GM18517 (cell line): ENCODE data around the gene ALPL.
"Not testable (repeated sequence)": the region's sequence is repeated elsewhere in the genome, so short reads cannot be mapped to it uniquely, and the experiment has no call there.

Source experiments
- ATAC-seq: cut with Tn5 transposase; IDR thresholded peaks from one replicate; pipeline ENCODE4 v1.9.1; 2021; ENCODE audit warnings: mild to moderate bottlenecking, moderate library complexity; ENCODE audit not compliant: unreplicated experiment

The ALPL gene

DNA sequence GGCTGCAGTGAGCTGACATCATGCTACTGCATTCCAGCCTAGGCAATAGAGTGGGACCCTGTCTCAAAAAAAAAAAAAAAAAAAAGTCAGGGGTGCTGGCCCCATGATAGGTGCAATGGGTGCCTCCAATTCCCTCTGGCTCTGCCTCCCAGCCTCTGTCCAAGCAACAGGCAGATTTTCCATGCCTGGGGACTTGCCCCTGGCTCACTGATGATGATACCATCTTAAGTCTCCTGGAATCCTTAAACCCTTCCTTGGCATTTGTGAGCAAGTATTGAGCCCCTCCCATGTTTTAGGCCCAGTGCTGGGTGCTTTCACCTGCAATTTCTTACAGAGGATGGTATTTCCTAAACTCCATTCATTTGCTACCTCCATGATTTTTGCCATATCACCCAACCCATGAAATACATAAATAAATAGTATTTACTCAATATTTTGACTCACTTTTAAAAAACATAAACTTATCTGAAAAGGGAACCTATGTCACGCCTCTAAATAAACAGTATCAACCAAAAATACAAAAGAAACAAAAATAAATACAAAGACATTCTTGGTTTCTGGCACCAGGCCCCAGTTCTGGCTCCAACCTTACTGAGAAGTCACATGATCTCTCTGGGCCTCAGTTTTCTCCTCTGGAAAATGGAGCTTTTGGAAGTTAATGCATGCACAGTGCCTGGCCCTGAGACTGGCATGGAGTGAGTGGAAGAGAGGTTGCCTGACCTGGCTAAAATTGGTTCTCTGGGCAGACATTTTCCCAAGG is 1.5 kb upstream of the ALPL start:
- ATAC-seq: no peak

DNA sequence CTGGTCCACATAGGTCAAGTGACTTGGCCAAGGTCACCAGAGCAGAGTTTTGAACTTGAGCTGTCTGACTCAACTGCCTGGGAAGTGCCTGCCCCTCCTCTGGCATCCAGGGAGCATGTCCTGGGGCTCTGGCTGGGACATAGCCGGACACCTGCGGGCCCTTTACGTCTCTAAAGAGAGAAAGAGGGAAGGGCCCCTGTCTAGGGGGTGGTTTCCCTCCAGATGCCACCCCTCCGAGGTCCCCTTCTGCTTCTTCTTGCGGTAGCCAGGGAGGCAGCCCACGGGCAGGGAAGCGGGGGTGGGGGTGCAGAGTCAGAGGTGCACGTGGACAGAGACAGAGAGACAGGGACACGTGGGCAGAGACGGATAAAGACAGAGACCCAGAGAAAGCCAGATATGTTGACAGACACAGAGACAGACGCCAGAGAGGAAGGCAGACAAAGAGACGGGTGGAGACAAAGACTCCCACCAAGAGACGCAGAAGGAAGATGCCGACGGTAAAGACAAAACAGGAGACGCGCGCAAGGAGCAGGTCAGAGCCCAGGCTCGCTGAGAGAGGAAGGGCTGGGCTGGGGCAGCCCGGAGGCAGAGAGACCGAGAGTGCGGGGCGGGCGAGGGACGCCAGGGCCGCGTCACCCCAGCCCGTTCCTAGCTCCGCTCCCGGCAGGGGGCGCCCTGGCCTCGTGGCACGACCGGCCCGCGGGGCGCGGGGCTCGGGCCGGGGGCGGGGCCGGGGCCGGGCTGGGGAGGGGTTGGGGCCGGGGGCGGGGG is 458 bp upstream of the ALPL start:
- no peak for ATAC-seq

DNA sequence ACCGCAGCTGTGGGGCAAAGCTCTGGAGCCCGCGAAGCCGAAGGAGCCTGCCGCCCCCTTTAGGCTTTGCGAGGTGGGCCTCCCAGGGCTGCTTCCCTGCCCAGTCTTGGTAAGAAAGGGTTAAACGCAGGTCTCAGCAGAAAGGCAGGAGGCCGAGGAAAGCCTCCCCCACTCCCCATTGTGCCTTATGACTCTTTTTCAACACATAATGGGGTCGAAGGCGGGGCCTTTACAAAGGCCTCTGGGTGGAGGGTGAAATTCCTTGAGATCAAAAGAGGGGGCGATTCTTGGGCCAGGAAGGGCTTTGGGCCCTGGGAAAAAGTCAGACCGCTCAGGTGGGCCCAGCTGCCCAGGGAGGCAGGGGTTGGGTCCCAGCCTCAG is 880 bp downstream of the ALPL start:
- ATAC-seq: no peak

DNA sequence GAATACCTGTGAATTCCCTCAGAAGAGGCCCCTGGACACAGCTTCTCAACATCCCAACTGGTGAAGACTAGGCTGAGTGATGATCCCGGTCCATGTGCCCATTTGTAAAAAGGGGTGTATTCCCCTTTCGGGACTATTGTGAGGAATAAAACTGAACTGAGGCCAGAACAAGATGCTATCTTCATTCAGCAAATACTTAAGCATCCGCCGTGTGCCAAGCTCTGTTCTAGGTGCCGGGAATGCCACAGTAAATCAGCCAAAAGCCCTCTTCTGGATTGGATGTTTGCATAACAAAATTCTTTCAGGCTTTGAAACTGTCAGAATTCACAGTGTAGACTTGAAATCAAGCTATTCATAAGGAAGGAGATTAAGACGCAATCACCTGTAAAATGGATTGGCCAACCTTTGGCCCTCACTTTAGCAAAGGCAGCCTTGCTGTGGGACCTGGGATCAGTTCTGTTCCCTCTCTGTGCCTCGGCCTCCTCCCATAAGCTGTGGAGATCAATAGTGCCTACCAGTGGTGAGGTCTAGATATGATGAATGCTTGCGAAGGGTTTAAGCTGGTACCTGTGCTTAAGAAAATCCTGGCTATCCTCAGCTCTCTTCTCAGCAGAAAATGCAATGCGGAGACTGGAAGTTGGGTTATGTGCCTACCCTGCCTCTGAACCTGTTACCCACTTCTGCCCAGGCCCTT is 1.8 kb downstream of the ALPL start:
- no peak for ATAC-seq

DNA sequence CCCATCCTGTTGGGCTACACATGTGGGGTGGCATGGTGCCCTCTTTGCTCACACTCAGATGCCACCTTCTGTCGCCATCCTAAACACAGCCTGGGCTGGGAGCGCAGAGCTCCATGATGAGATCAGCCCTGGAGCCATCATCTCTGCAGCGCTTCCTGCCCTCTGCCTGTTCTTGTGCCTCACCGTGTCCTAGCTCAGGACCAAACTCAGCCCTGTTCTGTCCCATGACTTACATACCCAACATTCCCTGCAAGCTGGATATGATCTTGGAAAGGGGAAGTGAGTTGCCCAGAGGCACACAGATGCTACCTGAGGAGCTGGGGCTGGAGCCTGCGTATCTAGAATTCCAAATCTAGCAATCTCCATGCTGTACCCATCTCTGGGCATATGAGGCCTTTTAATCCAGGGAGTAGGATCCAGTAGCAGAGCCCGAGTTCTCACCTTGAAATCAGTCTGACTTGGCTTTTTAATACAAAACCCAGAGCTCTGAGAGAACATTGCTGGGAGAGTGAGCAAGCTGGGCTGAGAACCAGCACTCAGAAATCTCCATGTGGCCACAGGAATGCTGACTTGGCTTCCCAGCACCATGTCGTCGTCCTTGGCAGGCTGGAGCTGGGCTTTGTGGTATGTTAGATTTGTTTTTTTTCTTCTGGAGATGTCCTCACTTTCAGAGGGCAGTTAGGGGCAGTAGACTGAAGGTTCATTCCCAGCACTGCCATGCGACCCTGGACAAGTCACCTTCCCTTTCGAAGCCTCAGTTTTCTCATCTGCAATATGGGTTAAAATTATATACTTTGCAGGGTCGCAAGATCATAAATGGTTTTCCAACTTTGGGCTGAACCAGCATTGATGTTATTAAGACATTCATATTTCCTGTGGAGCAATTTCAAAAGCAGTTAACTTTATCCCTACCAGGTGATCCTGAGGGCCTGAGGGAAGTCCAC is 2.6 kb downstream of the ALPL start:
- ATAC-seq: no peak

DNA sequence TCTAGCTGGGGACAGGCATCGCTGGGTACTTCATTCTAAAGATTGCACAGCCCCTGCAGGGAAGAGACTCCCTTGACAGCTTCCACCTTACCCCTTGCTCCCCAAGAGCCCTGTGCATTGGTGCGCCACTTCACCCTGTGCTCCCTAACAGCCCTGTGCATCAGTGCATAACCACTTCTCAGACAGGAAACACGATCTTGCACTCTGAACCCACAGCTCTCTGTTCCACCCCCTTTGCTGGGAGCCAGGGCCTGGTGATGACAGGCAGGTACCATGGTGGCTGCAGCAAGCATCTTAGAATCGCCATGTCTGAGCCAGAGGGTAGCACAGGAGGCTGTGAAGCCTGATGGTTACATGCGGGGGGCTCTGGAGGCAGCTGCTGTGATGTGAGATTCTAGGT is 5.0 kb downstream of the ALPL start:
- no peak for ATAC-seq

DNA sequence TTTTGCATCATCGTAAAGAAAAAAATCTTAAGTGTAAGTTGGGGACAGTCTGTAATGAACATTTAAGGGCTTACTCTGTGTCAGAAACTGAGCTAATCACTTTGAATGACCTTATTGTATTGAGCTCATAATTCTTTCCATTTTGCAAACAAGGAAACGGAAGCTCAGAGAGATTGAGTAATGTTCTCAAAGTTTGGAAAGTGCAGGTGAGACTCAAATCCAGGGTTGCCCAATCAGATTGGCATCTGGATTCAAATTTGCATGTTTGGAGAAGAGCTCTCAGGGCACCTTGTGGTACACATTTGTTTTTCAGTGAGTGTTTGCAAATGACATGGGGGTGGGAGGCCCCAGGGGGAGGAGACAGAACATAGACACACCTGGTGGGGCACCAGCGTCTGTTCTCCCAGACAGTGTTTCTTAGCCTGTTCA is 8.0 kb downstream of the ALPL start:
- ATAC-seq: no peak

DNA sequence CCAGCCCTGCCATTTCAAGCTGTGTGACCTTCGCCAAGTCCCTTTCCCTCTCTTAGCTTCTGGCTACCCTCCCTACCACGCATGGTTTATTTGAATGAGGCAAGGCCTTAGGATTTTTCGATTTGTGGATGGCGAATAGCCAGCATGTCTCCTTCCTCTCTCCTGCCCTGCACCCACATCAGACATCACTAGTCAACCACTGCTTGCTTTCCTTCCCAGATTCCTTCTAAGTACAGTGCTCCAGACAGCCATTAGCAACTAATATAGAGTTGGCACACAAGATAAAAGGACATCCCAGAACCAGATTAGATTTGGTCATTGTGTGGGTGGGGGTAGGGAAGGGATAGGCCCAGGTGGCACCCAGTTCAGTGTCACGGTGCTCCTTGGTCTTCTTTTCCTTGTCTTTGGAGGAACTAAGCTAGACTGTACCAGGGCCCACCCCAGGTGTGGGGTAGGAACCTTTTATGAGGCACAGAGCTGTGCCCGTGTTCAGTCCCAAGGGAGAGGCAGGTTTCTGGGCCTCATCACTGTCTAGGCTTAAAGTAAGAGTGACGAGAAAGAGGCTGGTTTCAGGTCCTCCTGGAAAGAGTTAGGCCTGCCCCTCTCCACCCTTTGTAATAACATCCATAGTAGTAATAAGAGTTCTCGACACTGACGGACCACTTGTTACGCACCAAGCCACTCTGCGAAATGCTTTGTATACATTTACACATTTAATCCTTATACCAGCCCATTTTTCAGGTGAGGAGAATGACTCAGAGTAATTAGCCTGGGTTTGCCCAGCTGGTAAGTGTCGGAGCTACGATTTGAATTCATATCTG is 8.6 kb downstream of the ALPL start:
- ATAC-seq: no peak

DNA sequence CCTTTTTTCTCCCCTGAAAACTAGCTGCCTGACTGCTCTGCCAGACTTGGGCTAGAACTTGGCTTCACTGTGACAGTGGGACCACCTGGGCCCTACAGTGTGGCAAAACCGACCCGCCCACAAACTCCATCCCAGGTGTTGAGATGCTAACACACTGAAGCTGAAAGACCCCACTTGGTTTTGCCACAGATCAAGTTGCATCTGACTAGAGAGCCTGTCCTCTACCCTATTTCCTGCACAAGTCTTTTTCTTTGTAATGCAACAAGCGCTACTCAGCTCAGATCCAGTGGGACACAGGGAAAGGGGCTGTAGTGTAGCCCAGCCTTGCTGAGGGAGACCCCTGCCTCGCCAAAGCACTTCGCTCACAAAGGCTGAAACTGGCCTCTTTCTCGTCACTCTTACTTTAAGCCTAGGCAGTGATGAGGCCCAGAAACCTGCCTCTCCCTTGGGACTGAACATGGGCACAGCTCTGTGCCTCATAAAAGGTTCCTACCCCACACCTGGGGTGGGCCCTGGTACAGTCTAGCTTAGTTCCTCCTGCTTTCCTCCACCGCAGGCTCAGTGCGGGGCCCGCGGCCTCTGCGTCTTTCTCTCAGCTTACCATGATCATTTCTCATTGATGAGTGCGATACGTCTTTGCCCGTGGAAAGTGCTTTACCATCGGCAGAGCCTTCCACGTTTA is 9.7 kb downstream of the ALPL start:
- no peak for ATAC-seq

DNA sequence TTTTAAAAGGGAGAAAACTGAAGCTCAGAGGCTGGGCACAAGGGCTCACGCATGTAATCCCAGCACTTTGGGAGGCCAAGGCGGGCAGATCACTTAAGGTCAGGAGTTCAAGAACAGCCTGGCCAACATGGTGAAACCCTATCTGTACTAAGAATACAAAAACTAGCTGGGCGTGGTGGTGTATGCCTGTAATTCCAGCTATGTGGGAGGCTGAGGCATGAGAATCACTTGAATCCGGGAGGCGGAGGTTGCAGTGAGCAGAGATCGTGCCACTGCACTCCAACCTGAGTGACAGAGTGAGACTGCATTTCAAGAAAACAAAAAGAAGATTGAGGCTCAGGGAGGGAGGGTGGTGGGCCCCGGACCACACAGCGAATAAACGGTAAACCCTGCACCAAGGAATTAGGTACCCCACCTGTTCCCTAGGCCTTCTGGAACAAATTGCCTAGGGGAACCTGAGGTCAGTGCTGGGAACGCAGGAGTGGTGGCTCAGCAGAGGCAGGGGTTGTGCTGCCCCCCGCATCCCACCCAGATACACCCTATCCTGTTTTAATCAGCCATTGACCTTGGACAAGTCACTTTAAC is 10.4 kb downstream of the ALPL start:
- not testable (repeated sequence) for ATAC-seq

DNA sequence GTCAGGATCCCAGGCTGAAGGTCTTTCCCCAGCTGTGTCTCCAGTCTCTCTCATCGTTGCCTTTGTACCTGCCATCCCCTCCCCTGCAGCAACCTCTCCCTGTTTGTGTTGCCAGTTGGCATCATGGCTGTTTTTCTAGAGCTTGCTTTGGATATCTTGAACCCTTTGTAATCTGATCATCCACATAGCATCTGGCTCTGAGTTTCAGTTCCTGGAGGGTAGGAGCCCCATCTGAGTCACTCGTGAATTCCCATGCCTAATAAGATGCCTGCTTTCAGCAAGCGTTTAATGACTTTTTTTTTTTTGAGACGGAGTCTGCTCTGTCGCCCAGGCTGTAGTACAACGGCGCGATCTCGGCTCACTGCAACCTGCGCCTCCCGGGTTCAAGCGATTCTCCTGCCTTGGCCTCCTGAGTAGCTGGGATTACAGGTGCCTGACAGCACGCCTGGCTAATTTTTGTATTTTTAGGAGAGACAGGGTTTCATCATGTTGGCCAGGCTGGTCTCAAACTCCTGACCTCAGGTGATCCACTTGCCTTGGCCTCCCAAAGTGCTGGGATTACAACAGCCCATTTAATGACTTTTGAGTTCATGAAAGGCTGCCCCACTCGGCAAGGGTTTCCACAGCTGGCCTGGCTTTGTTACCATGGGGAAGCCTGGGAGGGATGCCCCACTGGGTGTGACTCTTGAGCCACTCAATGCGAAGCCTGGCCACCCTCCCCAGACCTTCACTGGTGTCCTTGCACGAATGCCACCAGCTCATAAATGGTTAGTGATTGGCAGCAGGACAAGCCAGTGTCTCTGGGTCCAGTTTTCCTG is 11.9 kb downstream of the ALPL start:
- no peak for ATAC-seq

DNA sequence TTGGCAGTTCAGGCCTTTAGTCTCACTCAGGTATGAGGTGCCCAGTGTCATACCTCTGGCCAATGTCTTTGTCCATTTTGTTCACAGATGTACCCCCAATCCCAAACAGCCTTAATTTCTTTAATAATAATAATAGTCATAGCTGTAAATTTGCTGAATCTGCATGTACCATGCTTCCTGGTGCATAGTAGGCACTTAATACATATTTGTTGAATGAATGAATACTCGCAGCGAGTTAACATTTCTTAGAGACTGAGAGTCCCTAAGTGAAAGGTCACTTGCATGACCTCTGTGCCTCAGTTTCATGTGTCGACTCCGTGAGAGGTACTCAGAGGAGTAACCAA is 12.5 kb downstream of the ALPL start:
- no peak for ATAC-seq

DNA sequence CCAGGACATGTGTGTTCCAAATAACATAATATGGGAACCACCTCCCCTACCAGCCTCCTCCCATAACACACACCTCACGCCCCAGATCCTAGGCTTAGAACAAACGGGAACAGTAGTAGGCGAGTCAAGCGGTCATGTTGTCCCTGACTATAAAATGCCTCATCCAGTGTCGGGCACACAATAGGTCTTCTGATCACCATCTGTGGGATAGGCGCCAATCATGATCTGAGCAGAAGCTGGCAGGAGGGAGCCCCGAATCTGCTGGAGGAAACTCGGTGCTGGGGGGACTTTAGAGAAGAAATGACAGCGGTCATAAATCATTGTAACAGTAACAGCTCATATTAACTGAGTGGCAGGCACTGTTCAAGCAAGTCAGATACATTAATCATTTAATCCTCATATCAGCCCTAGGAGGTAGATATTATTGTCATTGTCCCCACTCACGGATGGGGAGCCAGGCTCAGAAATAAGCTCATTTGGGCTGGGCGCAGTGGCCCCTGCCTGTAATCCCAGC is 13.4 kb downstream of the ALPL start:
- no peak for ATAC-seq

DNA sequence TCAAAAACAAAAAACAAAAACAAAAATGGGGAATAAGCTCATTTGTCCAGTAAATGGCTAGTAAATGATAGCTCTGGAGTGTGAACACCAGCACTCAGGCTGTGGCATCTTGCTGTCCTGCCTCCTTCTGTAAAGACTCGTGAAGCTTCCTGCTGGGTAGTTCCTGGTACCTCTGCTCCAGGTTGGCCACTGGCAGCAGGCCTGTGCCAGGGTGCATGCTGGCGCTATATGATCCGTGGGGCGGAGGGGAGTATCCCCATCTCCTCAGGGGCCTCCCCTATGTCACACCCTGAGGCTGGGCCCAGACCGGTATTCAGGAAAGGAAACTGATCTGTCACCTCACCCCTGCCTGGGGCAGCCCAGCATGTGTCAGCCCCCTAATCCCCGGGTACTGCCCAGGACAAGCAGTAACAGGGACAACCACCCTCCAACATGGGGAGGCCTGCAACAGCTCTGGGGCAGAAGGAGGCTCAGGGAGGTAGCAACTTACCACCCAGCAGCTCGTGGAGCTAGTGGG is 14.1 kb downstream of the ALPL start:
- ATAC-seq: no peak

DNA sequence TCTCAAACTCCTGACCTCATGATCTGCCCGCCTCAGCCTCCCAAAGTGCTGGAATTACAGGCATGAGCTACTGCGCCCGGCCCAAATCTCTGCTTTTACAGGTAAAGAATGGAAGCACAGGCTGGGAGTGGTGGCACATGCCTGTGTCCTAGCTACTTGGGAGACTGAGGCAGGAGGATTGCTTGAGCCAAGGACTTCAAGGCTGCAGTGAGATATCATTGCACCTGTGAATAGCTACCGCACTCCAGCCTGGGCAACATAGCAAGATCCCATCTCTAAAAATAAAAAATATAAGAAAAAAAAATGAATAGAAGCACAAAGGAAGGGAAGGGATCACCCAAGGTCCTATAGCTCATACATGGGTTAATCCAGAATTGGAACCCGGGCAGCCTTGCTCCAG is 15.0 kb downstream of the ALPL start:
- no peak for ATAC-seq

DNA sequence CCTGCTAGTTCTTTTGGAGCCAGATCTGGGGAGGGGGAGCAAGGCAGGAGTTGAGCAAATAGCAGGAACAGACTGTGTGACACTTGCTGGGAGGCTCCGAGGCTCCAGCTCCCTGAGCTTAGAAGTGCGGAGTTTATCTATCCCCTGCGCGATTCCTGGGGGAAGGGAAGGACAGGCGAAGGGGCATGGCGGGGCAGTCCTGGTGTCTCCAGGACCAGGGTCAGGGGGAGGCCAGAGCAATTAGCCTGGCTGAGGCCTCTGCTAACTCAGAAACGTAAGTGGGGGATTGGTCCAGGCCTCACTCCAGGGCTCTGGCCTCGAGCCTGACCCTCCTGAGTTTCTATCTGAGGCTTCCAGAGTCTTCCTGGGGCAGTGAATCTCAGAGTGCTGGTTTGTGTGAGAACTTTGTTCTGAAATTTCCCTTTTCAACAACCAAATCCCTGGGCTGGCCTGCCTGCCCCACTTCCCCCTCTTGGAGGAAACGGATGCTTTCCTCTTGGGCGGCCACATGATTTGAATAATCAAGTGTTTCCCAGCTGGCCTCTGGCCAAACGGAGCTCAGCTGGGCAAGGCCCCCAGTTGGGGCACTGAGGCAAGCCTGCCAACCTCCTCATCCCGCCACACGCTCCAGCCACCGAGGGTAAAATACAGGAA is 15.6 kb downstream of the ALPL start:
- no peak for ATAC-seq

DNA sequence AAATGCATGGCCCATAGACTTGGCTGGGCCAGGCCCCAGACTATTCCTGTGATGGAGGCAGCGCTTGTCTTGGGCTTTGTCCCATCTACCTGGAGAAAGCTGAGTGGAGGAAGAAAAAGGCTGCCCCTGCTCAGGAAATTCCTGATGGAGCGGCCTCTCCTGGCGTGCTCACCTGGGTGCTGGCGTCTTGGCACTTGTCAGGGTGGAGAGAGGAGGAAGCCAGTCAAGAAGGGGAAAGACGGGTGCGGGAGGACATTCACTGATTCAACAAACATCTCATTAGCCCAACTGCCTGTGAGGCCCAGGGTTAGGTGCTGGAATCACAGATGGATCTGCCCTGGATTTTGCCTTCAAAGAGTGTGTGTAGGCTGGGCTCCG is 16.1 kb downstream of the ALPL start:
- no peak for ATAC-seq
